Measurements from ENCODE around the gene VSIG10L.
A peak's percentile ranks its signal among the peaks of the same experiment; 100 is the strongest.

VSIG10L gene

DNA sequence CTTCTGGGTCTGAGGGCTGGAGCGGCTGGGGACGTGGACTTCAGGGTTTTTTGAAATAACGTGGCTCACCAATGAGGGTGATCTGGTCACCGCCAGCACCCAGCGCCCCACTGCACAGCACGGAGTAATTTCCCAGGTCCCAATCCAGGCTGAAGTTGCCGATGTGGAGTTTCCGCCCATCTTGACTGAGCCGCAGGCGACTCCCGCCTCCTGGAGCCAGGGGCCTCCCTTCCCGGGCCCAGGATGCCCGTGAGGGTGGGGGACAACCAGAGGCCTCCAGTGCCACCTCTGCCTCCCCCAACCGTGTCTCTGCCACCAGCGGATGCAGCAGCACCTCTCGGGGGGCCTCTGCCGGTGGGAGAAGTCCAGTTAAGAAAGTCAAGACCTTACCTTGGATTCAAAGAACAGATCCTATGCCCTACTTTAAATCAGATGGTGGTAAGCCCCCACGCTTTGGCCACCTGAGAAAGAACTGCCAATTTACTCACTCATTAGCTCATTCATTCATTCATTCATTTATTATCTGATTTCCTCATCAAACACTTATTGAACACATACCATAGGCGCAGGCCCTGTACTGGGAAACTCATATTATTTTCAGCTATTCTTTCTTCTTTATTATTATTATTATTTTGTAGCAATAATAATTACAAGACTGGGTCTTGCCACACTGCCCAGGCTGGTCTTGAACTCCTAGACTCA lies 3.9 kb downstream of the VSIG10L start:
- no peak overlapping the region for H3K4me3 ChIP-seq (ENCODE audit: low read depth, low read length)
- TF ChIP-seq, protein P1, sequence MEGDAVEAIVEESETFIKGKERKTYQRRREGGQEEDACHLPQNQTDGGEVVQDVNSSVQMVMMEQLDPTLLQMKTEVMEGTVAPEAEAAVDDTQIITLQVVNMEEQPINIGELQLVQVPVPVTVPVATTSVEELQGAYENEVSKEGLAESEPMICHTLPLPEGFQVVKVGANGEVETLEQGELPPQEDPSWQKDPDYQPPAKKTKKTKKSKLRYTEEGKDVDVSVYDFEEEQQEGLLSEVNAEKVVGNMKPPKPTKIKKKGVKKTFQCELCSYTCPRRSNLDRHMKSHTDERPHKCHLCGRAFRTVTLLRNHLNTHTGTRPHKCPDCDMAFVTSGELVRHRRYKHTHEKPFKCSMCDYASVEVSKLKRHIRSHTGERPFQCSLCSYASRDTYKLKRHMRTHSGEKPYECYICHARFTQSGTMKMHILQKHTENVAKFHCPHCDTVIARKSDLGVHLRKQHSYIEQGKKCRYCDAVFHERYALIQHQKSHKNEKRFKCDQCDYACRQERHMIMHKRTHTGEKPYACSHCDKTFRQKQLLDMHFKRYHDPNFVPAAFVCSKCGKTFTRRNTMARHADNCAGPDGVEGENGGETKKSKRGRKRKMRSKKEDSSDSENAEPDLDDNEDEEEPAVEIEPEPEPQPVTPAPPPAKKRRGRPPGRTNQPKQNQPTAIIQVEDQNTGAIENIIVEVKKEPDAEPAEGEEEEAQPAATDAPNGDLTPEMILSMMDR (IDR thresholded peaks at IDR 0.05; ENCODE audit: insufficient read depth, low read depth, low read length, missing control alignments), result no peak
- no peak for DNase-seq (ENCODE audit: low read depth)

DNA sequence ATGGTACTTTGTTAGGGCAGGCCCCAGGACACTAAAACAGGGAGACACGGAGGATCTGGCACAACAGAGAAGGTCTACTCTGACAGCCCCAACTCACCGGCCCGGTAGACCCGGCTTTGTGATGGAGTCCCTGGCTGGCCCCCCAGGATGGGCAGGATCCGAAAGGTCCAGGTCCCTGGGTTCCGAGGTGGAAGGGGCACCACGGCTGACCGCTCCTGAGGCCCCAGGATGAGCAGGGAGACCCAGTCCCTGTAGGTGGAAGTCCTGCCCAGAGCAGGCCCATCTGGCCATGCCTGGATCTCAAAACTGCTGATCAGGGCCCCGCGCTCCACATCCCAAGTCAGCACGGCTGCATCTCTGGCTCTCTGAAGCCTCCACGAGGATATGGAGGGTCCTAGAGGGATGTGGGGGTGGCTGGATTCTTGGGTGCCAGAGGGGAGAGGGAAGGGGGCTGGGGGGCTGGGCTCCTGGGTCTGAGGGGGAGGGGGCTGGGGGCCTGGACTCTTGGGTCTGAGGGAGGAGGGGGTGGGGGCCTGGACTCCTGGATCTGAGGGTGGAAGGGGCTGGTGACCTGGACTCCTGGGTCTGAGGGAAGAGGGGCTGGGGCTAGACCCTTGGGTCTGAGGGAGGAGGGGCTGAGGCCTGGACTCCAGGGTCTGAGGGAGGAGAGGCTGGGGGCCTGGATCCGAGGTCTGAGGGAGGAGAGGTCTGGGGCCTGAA lies 4.6 kb downstream of the VSIG10L start:
- TF ChIP-seq, protein P1 (IDR thresholded peaks at IDR 0.05; ENCODE audit: insufficient read depth, low read depth, low read length, missing control alignments), result no peak
- H3K4me3 ChIP-seq (ENCODE audit: low read depth, low read length), result no peak overlapping the region
- no peak for DNase-seq (ENCODE audit: low read depth)

DNA sequence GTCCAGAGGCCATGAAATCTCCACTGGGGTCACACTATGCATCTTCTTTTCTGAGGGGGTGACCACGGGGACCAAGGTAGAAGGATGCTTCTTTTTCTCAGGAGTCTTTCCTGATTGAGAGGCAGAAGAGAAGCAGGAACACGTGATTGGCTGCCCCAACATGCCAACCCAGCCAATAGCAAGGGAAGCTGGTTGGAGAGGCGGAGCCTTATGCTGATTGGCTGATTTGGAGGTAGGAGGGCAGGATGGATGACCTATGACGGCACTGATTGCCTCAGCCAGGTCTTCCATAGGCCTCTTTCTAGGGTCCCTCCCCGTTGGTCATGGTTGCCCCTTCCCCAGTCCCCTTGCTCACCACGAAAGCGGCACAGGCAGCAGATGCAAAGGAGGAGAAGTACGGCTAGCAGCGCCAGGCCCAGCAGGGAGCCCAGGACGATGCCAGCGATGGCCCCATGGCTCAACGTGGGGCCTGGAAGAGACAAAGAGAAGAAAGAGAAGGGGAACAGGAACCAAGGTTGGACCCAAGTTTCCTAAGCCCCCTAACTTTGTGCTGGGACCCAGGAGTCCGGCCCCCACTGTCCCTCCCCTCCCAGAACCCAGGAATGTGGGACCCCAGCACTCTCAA lies 8.0 kb downstream of the VSIG10L start:
- DNase-seq (ENCODE audit: low read depth), result peak; percentile 30
- TF ChIP-seq, protein P1 (IDR thresholded peaks at IDR 0.05; ENCODE audit: insufficient read depth, low read depth, low read length, missing control alignments), result no peak
- H3K4me3 ChIP-seq (ENCODE audit: low read depth, low read length), result no peak overlapping the region

DNA sequence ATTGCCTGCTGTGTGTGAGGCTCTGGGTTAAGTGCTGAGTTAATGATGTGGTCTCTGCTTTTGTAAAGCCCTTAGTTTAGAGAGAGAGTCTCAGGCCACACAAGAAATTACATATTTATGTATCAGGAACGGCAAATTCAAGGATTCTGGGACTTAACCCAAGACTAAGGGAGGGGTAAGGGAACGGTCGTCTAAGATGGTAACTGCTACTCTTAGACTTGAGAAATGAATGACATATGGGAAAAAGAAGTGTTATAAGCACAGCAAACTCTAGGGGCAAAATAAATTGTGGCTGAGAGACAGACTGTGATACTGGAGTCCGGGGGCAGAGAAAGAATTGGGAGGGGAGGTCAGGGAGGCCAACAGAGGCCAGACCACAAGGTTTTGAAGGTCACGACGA lies 10.2 kb downstream of the VSIG10L start:
- H3K4me3 ChIP-seq (ENCODE audit: low read depth, low read length), result no peak overlapping the region
- no peak for DNase-seq (ENCODE audit: low read depth)
- TF ChIP-seq, protein P1 (IDR thresholded peaks at IDR 0.05; ENCODE audit: insufficient read depth, low read depth, low read length, missing control alignments), result no peak

DNA sequence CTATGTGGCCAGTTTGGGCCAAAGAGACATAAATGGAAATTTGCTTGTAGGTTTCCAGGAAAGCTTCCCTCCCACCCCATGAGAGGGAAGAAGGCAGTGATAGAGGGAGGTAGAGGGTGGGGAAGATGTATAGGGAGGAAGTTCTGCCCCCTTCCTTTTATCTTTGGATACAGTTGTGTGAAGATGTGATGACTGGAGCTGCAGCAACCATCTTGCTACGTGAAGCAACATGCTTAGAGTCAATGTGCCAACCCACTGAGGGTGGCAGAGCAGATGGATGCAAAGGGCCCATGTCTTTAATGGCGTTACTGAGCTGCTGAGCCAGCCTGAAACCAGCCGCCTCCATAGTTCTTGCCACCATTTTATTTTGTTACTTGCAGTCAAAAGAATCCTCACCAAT lies 10.7 kb downstream of the VSIG10L start:
- DNase-seq (ENCODE audit: low read depth), result no peak
- no peak overlapping the region for H3K4me3 ChIP-seq (ENCODE audit: low read depth, low read length)
- TF ChIP-seq, protein P1 (IDR thresholded peaks at IDR 0.05; ENCODE audit: insufficient read depth, low read depth, low read length, missing control alignments), result no peak

DNA sequence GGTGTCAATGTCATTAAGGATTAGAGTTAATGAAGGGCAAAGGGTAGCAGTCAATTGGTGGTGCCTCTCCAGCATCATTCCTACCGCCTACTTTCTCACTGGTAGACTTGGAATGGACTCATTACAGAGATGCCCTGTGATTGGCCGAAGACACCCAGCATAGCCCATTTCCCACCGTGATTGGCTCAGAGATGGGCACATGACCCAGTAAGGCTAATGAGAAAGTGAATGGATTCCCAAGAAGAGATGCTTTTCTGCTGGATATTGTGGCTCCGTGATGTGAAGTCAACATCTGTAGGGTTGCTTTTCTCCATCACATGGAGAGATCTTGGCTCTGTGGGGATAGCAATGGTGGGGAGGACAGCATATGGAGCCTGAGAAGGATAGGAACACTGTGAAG lies 11.6 kb downstream of the VSIG10L start:
- no peak overlapping the region for H3K4me3 ChIP-seq (ENCODE audit: low read depth, low read length)
- no peak for DNase-seq (ENCODE audit: low read depth)
- TF ChIP-seq, protein P1 (IDR thresholded peaks at IDR 0.05; ENCODE audit: insufficient read depth, low read depth, low read length, missing control alignments), result no peak
